A549 (cell line): ENCODE results near the gene CYB561D1. TPM values are rescaled to one million over a fixed set of nuclear protein-coding genes. Genes with fewer than 3 reads are reported as not detected.
A peak's percentile ranks its signal among the peaks of the same experiment; 100 is the strongest.

ENCODE experiments used
- ATAC-seq, 2 experiments: fragments of 200-7000 bp in 1 of 2; fragments of >200 bp in 1 of 2; cut with Nextera tagmentation in 1 of 2; cut with Tn5 transposase in 1 of 2; 3 replicates each; pipeline versions ENCODE4 v1.8.0 to v1.9.1; 2018 to 2020; ENCODE audit warnings: mild to moderate bottlenecking in 1 of 2, moderate library complexity in 1 of 2
- CTCF ChIA-PET: fragments of 300-600 bp; sonication (Branson Sonifier 250); formaldehyde crosslinking; extraction: SDS; loops from one replicate; lab custom pipeline; 2021; ENCODE audit warnings: antibody characterized with exemption, inconsistent platforms; lab: Yijun Ruan, JAX
- POLR2A ChIA-PET: fragments of 350-600 bp; formaldehyde crosslinking; extraction: SDS; loops from one replicate; lab custom pipeline; 2021; ENCODE audit warnings: antibody characterized with exemption, inconsistent platforms; lab: Yijun Ruan, JAX
- DNase-seq, 2 experiments: peaks; one replicate each; pipeline versions ENCODE4 v3.0.0 to v3.0.0-alpha.2; 2011 to 2016; ENCODE audit warnings: low read depth in 1 of 2, low spot score in 1 of 2
- FAIRE-seq: peaks from 2 replicates; lab custom pipeline; 2011; peaks lifted over from hg19 to GRCh38; lab: Jason Lieb, UNC
- H3K27ac ChIP-seq, 2 experiments: fragments of >200 bp; sonication (Bioruptor Twin); formaldehyde crosslinking; 3 replicates each; pipeline ENCODE4 v1.5.1; 2016 to 2017
- H3K4me1 ChIP-seq: fragments of >200 bp; sonication (Bioruptor Twin); formaldehyde crosslinking; 3 replicates; pipeline ENCODE4 v1.6.1; 2016
- H3K4me2 ChIP-seq: fragments of >200 bp; sonication (Bioruptor Twin); formaldehyde crosslinking; 3 replicates; pipeline ENCODE4 v1.6.1; 2016
- H3K4me3 ChIP-seq: fragments of >200 bp; sonication (Bioruptor Twin); formaldehyde crosslinking; 3 replicates; pipeline ENCODE4 v1.5.1; 2016
- H3K9me3 ChIP-seq: fragments of >200 bp; sonication (Bioruptor Twin); formaldehyde crosslinking; 3 replicates; pipeline ENCODE4 v1.6.1; 2016
- CBX8 ChIP-seq: fragments of 200-600 bp; sonication (generic); IDR thresholded peaks from 2 replicates; pipeline ENCODE4 v1.6.1; 2016
- CEBPB ChIP-seq, 2 experiments: fragments of >200 bp in 1 of 2; sonication (Bioruptor Twin) in 1 of 2; formaldehyde crosslinking in 1 of 2; IDR thresholded peaks; 2 replicates each; pipeline ENCODE4 v1.6.1; 2012 to 2016
- EHF ChIP-seq: fragments of 250-450 bp; sonication (Bioruptor Pico); IDR thresholded peaks from 2 replicates; pipeline ENCODE4 v1.5.0; 2020; ENCODE audit warnings: mild to moderate bottlenecking
- EHMT2 ChIP-seq: fragments of 200-600 bp; sonication (generic); IDR thresholded peaks from 2 replicates; pipeline ENCODE4 v1.6.1; 2016; ENCODE audit warnings: antibody characterized with exemption, low read depth, mild to moderate bottlenecking, moderate library complexity
- ESRRA ChIP-seq: fragments of 150-350 bp; IDR thresholded peaks from 2 replicates; pipeline ENCODE4 v1.6.1; 2014; ENCODE audit warnings: mild to moderate bottlenecking, low read length, borderline replicate concordance
- FOSB ChIP-seq: fragments of 250-450 bp; sonication (Bioruptor Pico); IDR thresholded peaks from 2 replicates; pipeline ENCODE4 v1.5.0; 2020; ENCODE audit warnings: mild to moderate bottlenecking, moderate library complexity
- GATA3 ChIP-seq: IDR thresholded peaks from 2 replicates; pipeline ENCODE4 v1.6.1; 2012; ENCODE audit warnings: borderline replicate concordance
- HDAC2 ChIP-seq: fragments of 200-600 bp; sonication (generic); IDR thresholded peaks from 2 replicates; pipeline ENCODE4 v1.6.1; 2016
- HMGXB4 ChIP-seq: fragments of 250-450 bp; sonication (Bioruptor Pico); IDR thresholded peaks from 2 replicates; pipeline ENCODE4 v1.5.0; 2021; ENCODE audit warnings: mild to moderate bottlenecking, moderate library complexity, borderline replicate concordance
- HOXA7 ChIP-seq: fragments of 250-450 bp; sonication (Bioruptor Pico); IDR thresholded peaks from 2 replicates; pipeline ENCODE4 v1.5.0; 2020; ENCODE audit warnings: mild to moderate bottlenecking, moderate library complexity
- HOXB5 ChIP-seq: fragments of 250-450 bp; sonication (Bioruptor Pico); IDR thresholded peaks from 2 replicates; pipeline ENCODE4 v1.5.0; 2020; ENCODE audit warnings: mild to moderate bottlenecking, moderate library complexity
- MAX ChIP-seq: IDR thresholded peaks from 2 replicates; pipeline ENCODE4 v1.6.1; 2012
- NFE2L2 ChIP-seq: fragments of 150-350 bp; conservative IDR thresholded peaks from 2 replicates; pipeline ENCODE4 v1.6.1; 2014; ENCODE audit warnings: low read length
- NPAS2 ChIP-seq: fragments of 250-450 bp; sonication (Bioruptor Pico); IDR thresholded peaks from 2 replicates; pipeline ENCODE4 v1.8.0; 2022; ENCODE audit warnings: mild to moderate bottlenecking, moderate library complexity, borderline replicate concordance
- NR3C1 ChIP-seq: fragments of >200 bp; sonication (Bioruptor Twin); formaldehyde crosslinking; IDR thresholded peaks from 3 replicates; pipeline ENCODE4 v1.6.1; 2017
- RAD21 ChIP-seq, 2 experiments: fragments of >200 bp in 1 of 2; sonication (Bioruptor Twin) in 1 of 2; formaldehyde crosslinking in 1 of 2; IDR thresholded peaks in 1 of 2; conservative IDR thresholded peaks in 1 of 2; 2 replicates in 1 of 2; 3 replicates in 1 of 2; pipeline ENCODE4 v1.6.1; 2012 to 2018; ENCODE audit warnings: inconsistent platforms in 1 of 2
- SMC3 ChIP-seq: fragments of >200 bp; sonication (Bioruptor Twin); formaldehyde crosslinking; IDR thresholded peaks from 3 replicates; pipeline ENCODE4 v1.6.1; 2018; ENCODE audit warnings: inconsistent platforms
- TP53 ChIP-seq: fragments of 250-450 bp; sonication (Bioruptor Pico); IDR thresholded peaks from 2 replicates; pipeline ENCODE4 v1.5.0; 2021; ENCODE audit warnings: mild to moderate bottlenecking, moderate library complexity
- ZC3H11A ChIP-seq: fragments of 450-650 bp; IDR thresholded peaks from 2 replicates; pipeline ENCODE4 v1.6.1; 2014; ENCODE audit warnings: antibody characterized with exemption, mild to moderate bottlenecking
- WGBS: methylation state at CpG from one replicate; pipeline ENCODE4 v1.1.6; 2017; ENCODE audit errors: missing lambda C conversion rate; 5-methylcytosine and 5-hydroxymethylcytosine counted together
- polyA plus RNA-seq, 4 experiments: library from polyadenylated mRNA; depleted of rRNA in 3 of 4; stranded (reverse); fragments of >200 nt; fragmentation: RNase III in 1 of 4; extraction: RNeasy Plus Mini Kit Qiagen cat#74134 plus additional on column Dnase treatment in 1 of 4; gene quantifications; 2 replicates in 3 of 4; 3 replicates in 1 of 4; pipeline ENCODE4 v1.2.3, GENCODE V29; 2011 to 2017
- TF ChIP-seq, protein P1 (sequence below): IDR thresholded peaks from 2 replicates; pipeline ENCODE4 v1.6.1; 2012
- TF ChIP-seq, protein P2 (sequence below): IDR thresholded peaks from 2 replicates; pipeline ENCODE4 v1.6.1; 2012; ENCODE audit warnings: low read depth, borderline replicate concordance
- TF ChIP-seq, protein P3 (sequence below): fragments of >200 bp; sonication (Bioruptor Twin); formaldehyde crosslinking; IDR thresholded peaks from 3 replicates; pipeline ENCODE4 v1.6.1; 2016

Gene CYB561D1
- polyA plus RNA-seq, 2 of the 4 experiments (the other 2 are of a cell fraction): 4.0 to 5.2 TPM

GRCh38 chr1:109513110-109513710 is 19.3 kb downstream of the CYB561D1 start:
- Histone ChIP-seq H3K4me2 (no peak overlapping the region), H3K27ac (no peak overlapping the region), H3K4me3 (no peak overlapping the region), H3K4me1 (peaks cover 4% of the 10 kb centered on the region; the same call in 1 of the 3 replicates), H3K9me3 (no peaks in the 10 kb centered on the region)
- FAIRE-seq (no peak), ATAC-seq (no peak), DNase-seq (no peak)
- POLR2A ChIA-PET: no interaction called here
- 51% methylated on average over 2 of the region's 2 CpGs for WGBS
- TF ChIP-seq, protein P1, sequence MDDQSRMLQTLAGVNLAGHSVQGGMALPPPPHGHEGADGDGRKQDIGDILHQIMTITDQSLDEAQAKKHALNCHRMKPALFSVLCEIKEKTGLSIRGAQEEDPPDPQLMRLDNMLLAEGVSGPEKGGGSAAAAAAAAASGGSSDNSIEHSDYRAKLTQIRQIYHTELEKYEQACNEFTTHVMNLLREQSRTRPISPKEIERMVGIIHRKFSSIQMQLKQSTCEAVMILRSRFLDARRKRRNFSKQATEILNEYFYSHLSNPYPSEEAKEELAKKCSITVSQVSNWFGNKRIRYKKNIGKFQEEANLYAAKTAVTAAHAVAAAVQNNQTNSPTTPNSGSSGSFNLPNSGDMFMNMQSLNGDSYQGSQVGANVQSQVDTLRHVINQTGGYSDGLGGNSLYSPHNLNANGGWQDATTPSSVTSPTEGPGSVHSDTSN: no peak
- TF ChIP-seq RAD21 (conservative IDR thresholded peaks at IDR 0.05 in 1 of 2, IDR thresholded peaks at IDR 0.05 in 1 of 2) (no peak), HMGXB4 (CRISPR knock-in tag) (no peak), ESRRA (no peak), TP53 (CRISPR knock-in tag) (no peak), CEBPB (IDR thresholded peaks at IDR 0.05) (no peak), NFE2L2 (no peak), HOXB5 (no peak), HDAC2 (no peak), SMC3 (no peak), EHMT2 (no peak)
- CTCF ChIA-PET: interaction anchor here (1.1 to 16.9 kb wide), 4 partner anchors 17 to 22 kb away, joined by 3 to 232 read pairs (median 5); partner anchors contain the start of gene CYB561D1

- 65% methylated on average over 3 of the region's 3 CpGs for WGBS
- no peak for ATAC-seq
- no peak overlapping the region for H3K4me3 ChIP-seq
- DNase-seq: no peak
- no peak overlapping the region for H3K27ac ChIP-seq
- H3K9me3 ChIP-seq: no peaks in the 10 kb centered on the region
- peaks cover 4% of the 10 kb centered on the region; the same call in 1 of the 3 replicates for H3K4me1 ChIP-seq
- no peak overlapping the region for H3K4me2 ChIP-seq
- CTCF ChIA-PET: interaction anchor here (1.0 to 16.9 kb wide), 6 partner anchors 15 to 549 kb away, joined by 3 to 232 read pairs (median 4); partner anchors contain the start of gene CYB561D1
- TF ChIP-seq ZC3H11A: no peak
- TF ChIP-seq, all 56 proteins: peak for 0
- POLR2A ChIA-PET: interaction anchor here (1.2 kb wide), 1 partner anchor 33 kb away, joined by 3 read pairs; the partner anchor contains the start of gene GNAI3
- FAIRE-seq: no peak
Measured at GRCh38 chr1:109514846-109515245, 21.0 kb downstream of the CYB561D1 start.

DNA sequence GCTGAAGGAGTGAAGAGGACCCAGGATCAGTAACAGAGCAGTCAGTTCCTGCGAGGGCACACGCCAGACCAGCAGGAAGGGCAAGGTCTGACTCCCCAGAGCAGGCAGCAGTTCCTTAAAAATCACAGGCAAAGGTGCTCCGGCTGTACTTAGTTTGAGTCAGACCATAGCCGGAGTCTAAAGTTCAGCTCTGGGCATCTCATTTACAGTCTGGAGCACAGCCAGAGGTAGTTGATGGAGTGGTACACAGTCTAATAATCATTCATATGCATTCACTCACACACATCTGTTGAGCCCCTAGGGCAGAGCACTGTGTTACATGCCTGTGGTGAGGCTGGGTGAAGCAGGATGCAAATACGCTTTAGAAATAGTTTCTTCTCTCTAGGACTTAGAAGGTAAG is 23.0 kb downstream of the CYB561D1 start:
- DNase-seq: no peak
- TF ChIP-seq NPAS2 (CRISPR knock-in tag): no peak
- TF ChIP-seq MAX: no peak
- no peak for TF ChIP-seq HOXA7 (CRISPR knock-in tag)
- Histone ChIP-seq H3K9me3 (no peaks in the 10 kb centered on the region), H3K27ac (no peak overlapping the region), H3K4me2 (no peak overlapping the region), H3K4me1 (no peaks in the 10 kb centered on the region), H3K4me3 (no peak overlapping the region)
- CTCF ChIA-PET: interaction anchor here (1.5 to 16.9 kb wide), 4 partner anchors 13 to 25 kb away, joined by 4 to 232 read pairs (median 24); partner anchors contain the start of gene CYB561D1
- no peak for FAIRE-seq
- WGBS: 41% methylated on average over 5 of the region's 5 CpGs
- ATAC-seq: peak in 1 of 2 experiments; percentile 21; a peak in 2 of 6 replicates
- POLR2A ChIA-PET: no interaction called here

- DNase-seq (no peak), ATAC-seq (no peak), FAIRE-seq (no peak)
- WGBS: 60% methylated on average over 5 of the region's 5 CpGs
- H3K4me2 ChIP-seq: no peak overlapping the region
- POLR2A ChIA-PET: no interaction called here
- CTCF ChIA-PET: interaction anchor here (1.5 to 16.9 kb wide), 3 partner anchors 13 to 25 kb away, joined by 4 to 232 read pairs (median 28); partner anchors contain the start of gene CYB561D1
- H3K27ac ChIP-seq: no peak overlapping the region
- H3K4me3 ChIP-seq: no peak overlapping the region
- no peak for TF ChIP-seq GATA3
- TF ChIP-seq FOSB (CRISPR knock-in tag): no peak
- no peak for TF ChIP-seq CBX8
- no peak for TF ChIP-seq ESRRA
- TF ChIP-seq NR3C1: no peak
- TF ChIP-seq, protein P2, sequence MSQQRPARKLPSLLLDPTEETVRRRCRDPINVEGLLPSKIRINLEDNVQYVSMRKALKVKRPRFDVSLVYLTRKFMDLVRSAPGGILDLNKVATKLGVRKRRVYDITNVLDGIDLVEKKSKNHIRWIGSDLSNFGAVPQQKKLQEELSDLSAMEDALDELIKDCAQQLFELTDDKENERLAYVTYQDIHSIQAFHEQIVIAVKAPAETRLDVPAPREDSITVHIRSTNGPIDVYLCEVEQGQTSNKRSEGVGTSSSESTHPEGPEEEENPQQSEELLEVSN: no peak
- TF ChIP-seq ZC3H11A: no peak
- TF ChIP-seq, protein P3, sequence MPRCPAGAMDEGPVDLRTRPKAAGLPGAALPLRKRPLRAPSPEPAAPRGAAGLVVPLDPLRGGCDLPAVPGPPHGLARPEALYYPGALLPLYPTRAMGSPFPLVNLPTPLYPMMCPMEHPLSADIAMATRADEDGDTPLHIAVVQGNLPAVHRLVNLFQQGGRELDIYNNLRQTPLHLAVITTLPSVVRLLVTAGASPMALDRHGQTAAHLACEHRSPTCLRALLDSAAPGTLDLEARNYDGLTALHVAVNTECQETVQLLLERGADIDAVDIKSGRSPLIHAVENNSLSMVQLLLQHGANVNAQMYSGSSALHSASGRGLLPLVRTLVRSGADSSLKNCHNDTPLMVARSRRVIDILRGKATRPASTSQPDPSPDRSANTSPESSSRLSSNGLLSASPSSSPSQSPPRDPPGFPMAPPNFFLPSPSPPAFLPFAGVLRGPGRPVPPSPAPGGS: no peak
- no peak for TF ChIP-seq EHF (CRISPR knock-in tag)
- H3K4me1 ChIP-seq: no peaks in the 10 kb centered on the region
- H3K9me3 ChIP-seq: no peaks in the 10 kb centered on the region
Measured at GRCh38 chr1:109517337-109517736, 23.4 kb downstream of the CYB561D1 start.
